HG02588 (cell line): Measurements from ENCODE around the gene HSPA4.

Experiments
- ATAC-seq: cut with Tn5 transposase; IDR thresholded peaks from one replicate; pipeline ENCODE4 v1.9.1; 2021; ENCODE audit warnings: mild to moderate bottlenecking, moderate library complexity; ENCODE audit not compliant: unreplicated experiment

The HSPA4 gene

GRCh38 chr5:133088064-133088463 is 36.3 kb downstream of the HSPA4 start:
- ATAC-seq, result no peak

- ATAC-seq, result no peak
Observed at GRCh38 chr5:133091034-133091433, 39.2 kb downstream of the HSPA4 start.

DNA sequence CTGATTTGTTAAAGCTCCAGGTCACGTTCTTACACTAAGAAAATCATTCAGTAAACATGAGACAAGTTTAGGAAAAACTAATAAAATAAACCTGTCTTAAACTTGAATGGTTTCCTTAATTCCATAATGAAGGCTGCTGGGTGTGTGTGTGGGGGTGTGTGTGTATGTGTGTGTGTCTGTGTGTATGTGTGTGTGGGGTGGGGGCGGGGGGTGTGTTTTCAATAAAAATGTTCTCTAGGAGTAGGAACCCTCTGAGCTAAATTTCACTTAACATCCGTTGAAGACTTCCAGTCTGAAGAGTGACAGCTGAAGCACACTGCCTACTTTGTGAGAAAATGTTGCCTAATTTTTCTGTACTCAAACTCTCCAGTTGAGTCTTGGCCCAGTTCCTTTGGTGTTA is 54.5 kb downstream of the HSPA4 start:
- no peak for ATAC-seq

DNA sequence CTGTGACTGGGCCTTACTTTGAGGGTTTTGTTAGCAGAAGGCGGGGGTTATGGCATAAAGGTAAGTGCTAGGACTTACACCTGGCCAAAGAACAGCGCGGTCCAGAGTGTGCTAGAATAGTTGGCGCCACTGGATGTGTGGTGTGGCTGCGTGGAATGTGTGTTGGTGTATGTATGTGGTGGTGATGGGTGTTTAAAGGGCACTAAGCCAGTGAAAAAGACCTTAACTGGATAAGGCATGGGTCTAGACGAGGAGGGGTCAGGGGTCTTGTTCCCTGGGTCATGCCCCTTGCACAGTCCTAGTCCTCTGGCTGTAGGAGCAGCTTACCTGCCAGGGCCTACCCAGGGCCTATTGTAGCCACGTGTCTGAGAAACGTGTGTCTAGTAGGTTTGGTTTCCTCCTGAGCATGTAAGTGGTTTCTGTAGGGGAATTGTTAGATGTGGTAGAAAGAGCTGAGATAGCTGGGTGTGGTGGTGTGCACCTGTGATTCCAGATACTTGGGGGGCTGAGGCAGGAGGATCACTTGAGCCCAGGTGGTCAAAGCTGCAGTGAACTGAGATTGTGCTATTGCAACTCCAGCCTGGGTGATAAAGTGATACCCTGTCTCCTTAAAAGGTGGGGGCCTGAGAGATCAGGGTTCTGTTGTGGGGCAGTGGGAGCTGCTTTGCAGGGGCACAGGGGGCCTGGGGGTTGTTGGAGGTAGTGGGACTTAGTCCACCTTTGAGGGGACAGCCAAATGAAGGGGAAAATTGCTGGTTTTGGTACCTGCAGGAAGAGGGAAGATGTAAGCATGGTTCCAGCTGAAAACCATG is 55.2 kb downstream of the HSPA4 start:
- no peak for ATAC-seq

DNA sequence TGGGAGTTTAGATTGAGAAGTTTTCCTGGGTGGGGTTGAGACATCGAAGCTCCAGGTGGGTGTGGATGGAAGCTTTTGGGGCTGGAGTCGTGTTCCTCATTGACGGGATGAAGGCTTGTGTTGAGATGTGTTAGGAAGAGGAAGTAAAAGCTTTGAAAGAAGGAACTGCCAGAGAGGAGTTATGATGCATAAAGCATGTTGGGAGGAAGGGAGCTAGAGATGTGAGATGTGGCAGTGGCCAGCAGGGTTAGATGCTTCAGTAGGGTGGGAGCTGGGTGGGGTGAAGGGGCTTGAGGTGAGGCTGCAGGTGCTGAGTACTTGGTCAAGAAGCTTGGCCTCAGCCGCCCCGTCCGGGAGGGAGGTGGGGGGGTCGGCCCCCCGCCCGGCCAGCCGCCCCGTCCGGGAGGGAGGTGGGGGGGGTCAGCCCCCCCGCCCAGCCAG is 56.7 kb downstream of the HSPA4 start:
- no peak for ATAC-seq

- no peak for ATAC-seq
Observed at GRCh38 chr5:133109655-133110483, 58.1 kb downstream of the HSPA4 start.

DNA sequence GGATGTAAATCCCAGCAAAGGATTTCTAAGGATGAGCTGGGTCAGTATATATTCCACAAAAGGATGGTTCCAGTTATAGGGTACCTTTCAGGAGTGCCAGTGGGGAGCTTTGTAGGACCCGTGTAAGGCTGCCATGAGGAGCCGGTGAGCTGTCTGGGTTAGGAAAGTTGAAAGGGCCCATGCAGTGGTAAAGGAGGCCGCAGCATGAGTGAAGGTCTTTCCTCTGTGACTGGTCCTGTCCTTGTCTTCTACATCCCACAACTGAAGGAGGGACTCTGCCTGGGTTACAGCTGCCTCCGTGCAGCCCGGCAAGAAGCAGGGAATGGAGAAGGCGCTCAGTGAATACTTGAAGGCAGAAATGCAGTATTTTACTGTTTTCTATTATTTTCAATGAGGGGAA is 58.9 kb downstream of the HSPA4 start:
- no peak for ATAC-seq

GRCh38 chr5:133111299-133111698 is 59.5 kb downstream of the HSPA4 start:
- no peak for ATAC-seq

GRCh38 chr5:133112026-133112660 is 60.3 kb downstream of the HSPA4 start:
- ATAC-seq, result no peak

GRCh38 chr5:133113331-133114061 is 61.7 kb downstream of the HSPA4 start:
- ATAC-seq, result no peak

GRCh38 chr5:133114166-133114932 is 62.5 kb downstream of the HSPA4 start:
- ATAC-seq, result no peak

GRCh38 chr5:133114933-133115310 is 63.1 kb downstream of the HSPA4 start:
- ATAC-seq, result no peak

- ATAC-seq, result no peak
Observed at GRCh38 chr5:133116601-133117000, 64.8 kb downstream of the HSPA4 start.

DNA sequence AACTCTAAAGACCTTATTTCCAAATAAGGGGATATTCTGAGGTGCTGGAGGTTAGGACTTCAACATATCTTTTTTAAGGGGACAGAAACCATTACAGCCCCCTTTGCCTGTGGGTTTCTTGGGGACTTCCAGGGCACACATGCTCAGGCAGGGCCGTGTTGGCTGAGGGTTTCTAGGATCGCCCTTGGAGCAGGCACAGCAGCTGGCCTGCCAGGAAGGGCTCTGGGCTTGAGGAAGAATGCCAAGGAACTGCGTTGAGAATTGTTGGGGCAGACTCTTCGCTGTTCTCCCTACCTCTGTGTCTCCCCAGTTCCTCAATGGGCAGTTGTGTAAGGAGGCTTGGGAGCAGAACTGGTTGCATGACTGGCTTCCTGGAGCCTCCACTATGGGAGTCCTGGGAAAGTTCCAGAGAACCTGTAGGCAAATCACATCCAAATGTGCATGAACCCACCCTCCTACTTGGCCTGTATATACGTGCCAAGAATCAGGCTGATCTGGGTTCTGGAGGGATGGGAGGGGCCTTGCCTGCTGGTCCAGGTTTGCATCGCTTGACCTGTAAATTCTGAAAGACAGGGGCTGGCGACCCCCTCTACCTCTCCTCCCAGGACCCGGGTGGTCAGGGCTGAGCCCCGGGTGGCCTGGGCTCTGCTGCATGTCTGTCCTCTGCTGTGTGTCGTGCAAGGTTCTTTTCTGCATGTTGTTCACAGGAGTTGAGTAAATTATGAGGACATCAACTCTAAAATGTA is 65.5 kb downstream of the HSPA4 start:
- no peak for ATAC-seq

DNA sequence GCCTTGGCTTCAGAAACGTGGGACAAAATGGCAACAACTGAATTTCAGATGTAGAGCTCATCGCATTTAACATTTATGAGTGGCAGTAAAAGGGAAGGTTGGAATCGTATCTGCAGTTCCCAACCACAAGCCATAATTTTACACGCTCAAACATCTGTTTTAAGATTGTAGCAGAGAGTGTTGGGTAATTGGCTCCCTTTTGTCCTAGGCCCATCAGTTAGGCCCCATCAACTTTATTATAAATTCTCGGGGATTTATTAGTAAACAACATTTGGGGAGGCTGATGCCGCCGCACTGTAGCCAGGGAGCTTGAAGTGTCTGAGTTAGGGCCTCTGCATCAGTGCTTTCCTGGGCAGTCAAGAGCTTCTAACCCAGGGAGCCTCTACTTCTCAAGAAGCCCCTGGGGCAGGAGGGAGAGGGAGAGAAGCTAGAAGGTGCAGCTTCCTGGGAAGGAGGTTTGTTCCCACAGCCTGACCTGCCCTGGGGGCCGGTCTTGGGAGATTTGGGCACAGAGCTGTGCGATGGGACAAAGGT is 66.2 kb downstream of the HSPA4 start:
- no peak for ATAC-seq

DNA sequence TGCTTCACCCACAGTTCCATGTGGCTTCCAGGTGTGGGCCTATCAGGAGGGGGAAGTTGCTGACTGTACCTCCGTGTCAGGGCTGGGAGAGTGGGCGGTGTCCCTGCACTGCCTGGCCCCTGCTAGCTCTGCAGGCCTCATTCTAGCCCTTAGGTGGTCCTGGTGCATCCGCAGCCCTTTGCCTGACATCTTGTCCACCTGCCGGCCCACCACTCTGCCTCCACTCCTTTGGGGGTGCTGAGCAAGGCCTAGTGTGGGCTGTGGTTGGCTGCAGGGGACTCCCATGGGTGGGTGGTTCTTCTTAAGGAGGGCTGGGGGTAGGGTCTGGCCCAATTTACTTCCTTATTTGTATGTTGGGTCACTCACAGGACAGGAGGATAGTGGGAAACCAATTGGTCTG is 66.9 kb downstream of the HSPA4 start:
- ATAC-seq, result no peak

DNA sequence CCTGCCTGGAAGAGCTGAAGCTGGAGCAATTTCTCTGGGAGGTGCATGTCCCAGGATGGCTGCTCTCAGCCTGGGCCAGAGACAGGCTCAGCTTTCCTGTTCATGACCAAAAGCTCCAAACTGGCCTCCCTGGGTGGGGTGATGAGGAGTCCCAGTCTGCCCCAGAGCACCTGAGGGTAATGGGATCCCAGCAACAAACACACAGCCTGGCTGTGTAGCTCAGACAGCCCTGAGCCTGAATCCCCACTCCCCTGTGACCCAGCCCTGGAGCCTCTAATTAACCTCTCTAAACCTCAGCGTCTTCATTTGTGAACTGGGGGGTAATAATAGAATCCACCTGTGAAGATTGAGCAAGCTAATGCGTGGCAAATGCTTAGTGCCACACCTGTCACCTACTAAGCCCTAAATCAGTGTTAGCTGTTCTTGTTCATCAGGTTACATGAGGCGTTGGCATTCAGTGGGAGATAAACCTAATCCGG is 67.5 kb downstream of the HSPA4 start:
- ATAC-seq, result no peak

- no peak for ATAC-seq
Observed at GRCh38 chr5:133120156-133120750, 68.4 kb downstream of the HSPA4 start.

DNA sequence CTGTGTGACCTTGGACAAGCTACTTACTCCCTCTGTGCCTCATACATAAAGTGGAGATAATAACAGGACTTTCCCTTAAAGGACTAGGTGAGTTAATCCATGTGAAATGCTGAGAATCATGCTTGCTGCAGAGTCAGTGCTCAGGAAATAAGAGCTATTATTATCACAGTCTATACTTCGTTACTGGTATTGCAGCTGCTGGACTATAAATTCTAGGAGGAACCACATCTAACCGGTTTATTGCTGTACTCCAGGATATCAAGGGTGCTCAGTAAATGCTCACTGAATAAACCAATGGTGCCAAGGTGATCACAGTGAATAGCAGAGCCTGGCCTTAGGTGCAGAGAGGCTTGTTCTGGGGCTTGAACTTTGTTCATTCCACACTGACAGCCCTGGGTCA is 69.3 kb downstream of the HSPA4 start:
- ATAC-seq, result no peak
